ENCODE data around the gene LRRC8D.

DNA sequence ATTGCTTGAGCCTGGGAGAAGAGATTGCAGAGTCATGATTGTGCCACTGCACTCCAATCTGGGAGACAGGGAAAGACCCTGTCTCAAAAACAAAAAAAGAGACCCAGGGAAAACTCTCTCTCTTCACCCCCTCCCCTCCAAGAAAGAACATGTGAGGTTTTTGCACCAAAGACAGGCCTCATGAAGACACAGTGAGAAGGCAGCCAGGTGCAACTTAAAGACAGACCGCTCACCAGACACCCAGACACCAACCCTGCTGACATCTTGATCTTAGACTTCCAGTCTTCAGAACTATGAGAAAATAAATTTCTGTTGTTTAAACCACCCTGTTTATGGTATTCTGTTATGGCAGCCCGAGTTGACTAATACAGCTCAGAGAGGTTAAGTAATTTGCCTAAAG, 13.3 kb upstream of the LRRC8D start:
- TF ChIP-seq, protein P1, sequence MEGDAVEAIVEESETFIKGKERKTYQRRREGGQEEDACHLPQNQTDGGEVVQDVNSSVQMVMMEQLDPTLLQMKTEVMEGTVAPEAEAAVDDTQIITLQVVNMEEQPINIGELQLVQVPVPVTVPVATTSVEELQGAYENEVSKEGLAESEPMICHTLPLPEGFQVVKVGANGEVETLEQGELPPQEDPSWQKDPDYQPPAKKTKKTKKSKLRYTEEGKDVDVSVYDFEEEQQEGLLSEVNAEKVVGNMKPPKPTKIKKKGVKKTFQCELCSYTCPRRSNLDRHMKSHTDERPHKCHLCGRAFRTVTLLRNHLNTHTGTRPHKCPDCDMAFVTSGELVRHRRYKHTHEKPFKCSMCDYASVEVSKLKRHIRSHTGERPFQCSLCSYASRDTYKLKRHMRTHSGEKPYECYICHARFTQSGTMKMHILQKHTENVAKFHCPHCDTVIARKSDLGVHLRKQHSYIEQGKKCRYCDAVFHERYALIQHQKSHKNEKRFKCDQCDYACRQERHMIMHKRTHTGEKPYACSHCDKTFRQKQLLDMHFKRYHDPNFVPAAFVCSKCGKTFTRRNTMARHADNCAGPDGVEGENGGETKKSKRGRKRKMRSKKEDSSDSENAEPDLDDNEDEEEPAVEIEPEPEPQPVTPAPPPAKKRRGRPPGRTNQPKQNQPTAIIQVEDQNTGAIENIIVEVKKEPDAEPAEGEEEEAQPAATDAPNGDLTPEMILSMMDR (conservative IDR thresholded peaks at IDR 0.05; ENCODE audit: low read depth in 2 of 2) = no peak
- TF ChIP-seq EZH2 (IDR thresholded peaks at IDR 0.05; ENCODE audit: low read depth, unreplicated experiment) = no peak
- no peak for TF ChIP-seq POLR2AphosphoS5 (IDR thresholded peaks at IDR 0.05; ENCODE audit: low read depth)
- TF ChIP-seq, protein P2, sequence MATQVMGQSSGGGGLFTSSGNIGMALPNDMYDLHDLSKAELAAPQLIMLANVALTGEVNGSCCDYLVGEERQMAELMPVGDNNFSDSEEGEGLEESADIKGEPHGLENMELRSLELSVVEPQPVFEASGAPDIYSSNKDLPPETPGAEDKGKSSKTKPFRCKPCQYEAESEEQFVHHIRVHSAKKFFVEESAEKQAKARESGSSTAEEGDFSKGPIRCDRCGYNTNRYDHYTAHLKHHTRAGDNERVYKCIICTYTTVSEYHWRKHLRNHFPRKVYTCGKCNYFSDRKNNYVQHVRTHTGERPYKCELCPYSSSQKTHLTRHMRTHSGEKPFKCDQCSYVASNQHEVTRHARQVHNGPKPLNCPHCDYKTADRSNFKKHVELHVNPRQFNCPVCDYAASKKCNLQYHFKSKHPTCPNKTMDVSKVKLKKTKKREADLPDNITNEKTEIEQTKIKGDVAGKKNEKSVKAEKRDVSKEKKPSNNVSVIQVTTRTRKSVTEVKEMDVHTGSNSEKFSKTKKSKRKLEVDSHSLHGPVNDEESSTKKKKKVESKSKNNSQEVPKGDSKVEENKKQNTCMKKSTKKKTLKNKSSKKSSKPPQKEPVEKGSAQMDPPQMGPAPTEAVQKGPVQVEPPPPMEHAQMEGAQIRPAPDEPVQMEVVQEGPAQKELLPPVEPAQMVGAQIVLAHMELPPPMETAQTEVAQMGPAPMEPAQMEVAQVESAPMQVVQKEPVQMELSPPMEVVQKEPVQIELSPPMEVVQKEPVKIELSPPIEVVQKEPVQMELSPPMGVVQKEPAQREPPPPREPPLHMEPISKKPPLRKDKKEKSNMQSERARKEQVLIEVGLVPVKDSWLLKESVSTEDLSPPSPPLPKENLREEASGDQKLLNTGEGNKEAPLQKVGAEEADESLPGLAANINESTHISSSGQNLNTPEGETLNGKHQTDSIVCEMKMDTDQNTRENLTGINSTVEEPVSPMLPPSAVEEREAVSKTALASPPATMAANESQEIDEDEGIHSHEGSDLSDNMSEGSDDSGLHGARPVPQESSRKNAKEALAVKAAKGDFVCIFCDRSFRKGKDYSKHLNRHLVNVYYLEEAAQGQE (IDR thresholded peaks at IDR 0.05; ENCODE audit: unreplicated experiment) = no peak
- TF ChIP-seq, protein P3, sequence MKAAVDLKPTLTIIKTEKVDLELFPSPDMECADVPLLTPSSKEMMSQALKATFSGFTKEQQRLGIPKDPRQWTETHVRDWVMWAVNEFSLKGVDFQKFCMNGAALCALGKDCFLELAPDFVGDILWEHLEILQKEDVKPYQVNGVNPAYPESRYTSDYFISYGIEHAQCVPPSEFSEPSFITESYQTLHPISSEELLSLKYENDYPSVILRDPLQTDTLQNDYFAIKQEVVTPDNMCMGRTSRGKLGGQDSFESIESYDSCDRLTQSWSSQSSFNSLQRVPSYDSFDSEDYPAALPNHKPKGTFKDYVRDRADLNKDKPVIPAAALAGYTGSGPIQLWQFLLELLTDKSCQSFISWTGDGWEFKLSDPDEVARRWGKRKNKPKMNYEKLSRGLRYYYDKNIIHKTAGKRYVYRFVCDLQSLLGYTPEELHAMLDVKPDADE (IDR thresholded peaks at IDR 0.05) = no peak
- no peak for TF ChIP-seq ZNF331 (CRISPR knock-in tag; IDR thresholded peaks at IDR 0.05; ENCODE audit: low read depth)
- TF ChIP-seq STAT1 (IDR thresholded peaks at IDR 0.05; ENCODE audit: unreplicated experiment) = no peak
- no peak for TF ChIP-seq EZH2phosphoT487 (IDR thresholded peaks at IDR 0.05; ENCODE audit: unreplicated experiment)
- TF ChIP-seq CREB1 (CRISPR knock-in tag; IDR thresholded peaks at IDR 0.05; ENCODE audit: low read depth) = no peak
- TF ChIP-seq JUNB (IDR thresholded peaks at IDR 0.05; ENCODE audit: unreplicated experiment) = no peak
- TF ChIP-seq ZNF114 (CRISPR knock-in tag; IDR thresholded peaks at IDR 0.05) = no peak
